CD8-positive, alpha-beta memory T cell (primary cell): Measurements from ENCODE around the gene AR. TPM values are rescaled to one million over a fixed set of nuclear protein-coding genes. Genes with fewer than 3 reads are reported as not detected.

Experiments used
- CTCF ChIA-PET: fragments of 350-600 bp; sonication (Branson Sonifier 250); formaldehyde crosslinking; loops from one replicate; lab custom pipeline; 2021; ENCODE audit warnings: antibody characterized with exemption; lab: Charles Lee
- POLR2A ChIA-PET: fragments of 350-600 bp; sonication (Branson Sonifier 250); formaldehyde crosslinking; loops from one replicate; lab custom pipeline; 2021; ENCODE audit warnings: antibody characterized with exemption; lab: Charles Lee
- DNase-seq, 5 donors: peaks; one replicate each; pipeline versions ENCODE4 v3.0.0 to v3.0.0-alpha.2; 2020 to 2022; ENCODE audit warnings: mixed read lengths in 1 of 5
- H3K27ac ChIP-seq: one replicate; pipeline ENCODE4 v1.7.0; 2013; ENCODE audit warnings: low read depth, mild to moderate bottlenecking, low read length, moderate library complexity
- H3K27me3 ChIP-seq: 2 replicates; pipeline ENCODE4 v1.7.0; 2013; ENCODE audit warnings: low read length, mild to moderate bottlenecking; ENCODE audit not compliant: insufficient read depth, poor library complexity, severe bottlenecking
- H3K36me3 ChIP-seq: 2 replicates; pipeline ENCODE4 v1.7.0; 2013; ENCODE audit warnings: mild to moderate bottlenecking, low read length, moderate library complexity; ENCODE audit not compliant: insufficient read depth
- H3K4me1 ChIP-seq: 2 replicates; pipeline ENCODE4 v1.7.0; 2013; ENCODE audit warnings: mild to moderate bottlenecking, low read length, moderate library complexity; ENCODE audit not compliant: insufficient read depth
- H3K4me3 ChIP-seq: 2 replicates; pipeline ENCODE4 v1.7.0; 2013; ENCODE audit warnings: mild to moderate bottlenecking, low read length
- H3K9me3 ChIP-seq: 2 replicates; pipeline ENCODE4 v1.7.0; 2013; ENCODE audit warnings: mild to moderate bottlenecking, low read length
- H3K27ac Mint-ChIP-seq, 8 donors: one replicate each; pipeline ENCODE4 v1.8.0; 2020 to 2021; ENCODE audit warnings: mixed read lengths in 8 of 8, mild to moderate bottlenecking in 6 of 8, inconsistent platforms in 3 of 8, moderate library complexity in 3 of 8
- H3K27me3 Mint-ChIP-seq, 2 donors: one replicate each; pipeline ENCODE4 v1.8.0; 2020 to 2021; ENCODE audit warnings: mixed read lengths in 2 of 2, mild to moderate bottlenecking in 1 of 2, moderate library complexity in 1 of 2
- H3K36me3 Mint-ChIP-seq, 3 donors: one replicate each; pipeline ENCODE4 v1.8.0; 2020 to 2021; ENCODE audit warnings: mixed read lengths in 3 of 3, inconsistent platforms in 1 of 3, mild to moderate bottlenecking in 1 of 3
- H3K4me1 Mint-ChIP-seq, 3 donors: one replicate each; pipeline ENCODE4 v1.8.0; 2020 to 2021; ENCODE audit warnings: mixed read lengths in 3 of 3, inconsistent platforms in 1 of 3, mild to moderate bottlenecking in 1 of 3
- H3K4me3 Mint-ChIP-seq, 7 donors: one replicate each; pipeline ENCODE4 v1.8.0; 2020 to 2021; ENCODE audit warnings: mixed read lengths in 7 of 7, mild to moderate bottlenecking in 6 of 7, moderate library complexity in 4 of 7, inconsistent platforms in 2 of 7
- H3K9me3 Mint-ChIP-seq, 5 donors: one replicate each; pipeline ENCODE4 v1.8.0; 2020 to 2022; ENCODE audit warnings: mixed read lengths in 5 of 5, mild to moderate bottlenecking in 3 of 5, moderate library complexity in 2 of 5, inconsistent platforms in 1 of 5
- polyA plus RNA-seq: library from polyadenylated mRNA; unstranded; fragments of 300-500 nt; fragmentation: Illumina TruSeq; gene quantifications from one replicate; pipeline ENCODE4 v1.2.3, GENCODE V29; 2021
- total RNA-seq, 2 experiments: library from RNA; stranded (reverse); gene quantifications; one replicate each; pipeline ENCODE4 v1.2.3, GENCODE V29; 2021

AR gene, protein sequence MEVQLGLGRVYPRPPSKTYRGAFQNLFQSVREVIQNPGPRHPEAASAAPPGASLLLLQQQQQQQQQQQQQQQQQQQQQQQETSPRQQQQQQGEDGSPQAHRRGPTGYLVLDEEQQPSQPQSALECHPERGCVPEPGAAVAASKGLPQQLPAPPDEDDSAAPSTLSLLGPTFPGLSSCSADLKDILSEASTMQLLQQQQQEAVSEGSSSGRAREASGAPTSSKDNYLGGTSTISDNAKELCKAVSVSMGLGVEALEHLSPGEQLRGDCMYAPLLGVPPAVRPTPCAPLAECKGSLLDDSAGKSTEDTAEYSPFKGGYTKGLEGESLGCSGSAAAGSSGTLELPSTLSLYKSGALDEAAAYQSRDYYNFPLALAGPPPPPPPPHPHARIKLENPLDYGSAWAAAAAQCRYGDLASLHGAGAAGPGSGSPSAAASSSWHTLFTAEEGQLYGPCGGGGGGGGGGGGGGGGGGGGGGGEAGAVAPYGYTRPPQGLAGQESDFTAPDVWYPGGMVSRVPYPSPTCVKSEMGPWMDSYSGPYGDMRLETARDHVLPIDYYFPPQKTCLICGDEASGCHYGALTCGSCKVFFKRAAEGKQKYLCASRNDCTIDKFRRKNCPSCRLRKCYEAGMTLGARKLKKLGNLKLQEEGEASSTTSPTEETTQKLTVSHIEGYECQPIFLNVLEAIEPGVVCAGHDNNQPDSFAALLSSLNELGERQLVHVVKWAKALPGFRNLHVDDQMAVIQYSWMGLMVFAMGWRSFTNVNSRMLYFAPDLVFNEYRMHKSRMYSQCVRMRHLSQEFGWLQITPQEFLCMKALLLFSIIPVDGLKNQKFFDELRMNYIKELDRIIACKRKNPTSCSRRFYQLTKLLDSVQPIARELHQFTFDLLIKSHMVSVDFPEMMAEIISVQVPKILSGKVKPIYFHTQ
- total RNA-seq (not detected), polyA plus RNA-seq (not detected)

DNA sequence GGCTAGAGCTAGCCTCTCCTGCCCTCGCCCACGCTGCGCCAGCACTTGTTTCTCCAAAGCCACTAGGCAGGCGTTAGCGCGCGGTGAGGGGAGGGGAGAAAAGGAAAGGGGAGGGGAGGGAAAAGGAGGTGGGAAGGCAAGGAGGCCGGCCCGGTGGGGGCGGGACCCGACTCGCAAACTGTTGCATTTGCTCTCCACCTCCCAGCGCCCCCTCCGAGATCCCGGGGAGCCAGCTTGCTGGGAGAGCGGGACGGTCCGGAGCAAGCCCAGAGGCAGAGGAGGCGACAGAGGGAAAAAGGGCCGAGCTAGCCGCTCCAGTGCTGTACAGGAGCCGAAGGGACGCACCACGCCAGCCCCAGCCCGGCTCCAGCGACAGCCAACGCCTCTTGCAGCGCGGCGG, at the start of gene AR:
AR (plus strand) TSS at position 204 of the 400 bp plus-strand sequence. CDS start 1,126 bp downstream, outside the sequence.
- Mint-ChIP-seq H3K27ac (peak within 1 kb of the TSS in 1 of 8 donors; percentile 26), H3K36me3 (no peaks in the 10 kb centered on the region), H3K27me3 (peaks cover 19 to 25% of the 10 kb centered on the region in 2 donors), H3K4me1 (no peaks in the 10 kb centered on the region), H3K9me3 (peaks cover 0 to 5% (median 0%) of the 10 kb centered on the region in 5 donors), H3K4me3 (peak within 1 kb of the TSS in 3 of 7 donors; percentile 23 to 52 (median 29))
- no peaks in the 10 kb centered on the region for H3K9me3 ChIP-seq
- DNase-seq = no peak
- H3K4me3 ChIP-seq = no peak within 1 kb of the TSS
- no peaks in the 10 kb centered on the region for H3K36me3 ChIP-seq
- ChIA-PET POLR2A (no interaction called here), CTCF (no interaction called here)
- H3K4me1 ChIP-seq = no peaks in the 10 kb centered on the region
- no peaks in the 10 kb centered on the region for H3K27me3 ChIP-seq
- no peak within 1 kb of the TSS for H3K27ac ChIP-seq

- H3K27me3 Mint-ChIP-seq = no peaks in the 10 kb centered on the region
- no peak overlapping the region for H3K27ac Mint-ChIP-seq
- POLR2A ChIA-PET = no interaction called here
- no peak overlapping the region for H3K4me3 Mint-ChIP-seq
- CTCF ChIA-PET = no interaction called here
- Histone ChIP-seq H3K36me3 (no peaks in the 10 kb centered on the region), H3K9me3 (no peaks in the 10 kb centered on the region), H3K27me3 (no peaks in the 10 kb centered on the region), H3K4me1 (no peaks in the 10 kb centered on the region), H3K4me3 (no peak overlapping the region), H3K27ac (no peak overlapping the region)
- no peaks in the 10 kb centered on the region for H3K36me3 Mint-ChIP-seq
- no peak for DNase-seq
- no peaks in the 10 kb centered on the region for H3K9me3 Mint-ChIP-seq
- H3K4me1 Mint-ChIP-seq = no peaks in the 10 kb centered on the region
Measured at GRCh38 chrX:67500617-67501016, 43.2 kb upstream of the AR start.

- H3K4me1 Mint-ChIP-seq = no peaks in the 10 kb centered on the region
- H3K27ac ChIP-seq = no peak overlapping the region
- no peaks in the 10 kb centered on the region for H3K9me3 ChIP-seq
- POLR2A ChIA-PET = no interaction called here
- no peak overlapping the region for H3K4me3 Mint-ChIP-seq
- H3K27me3 ChIP-seq = no peaks in the 10 kb centered on the region
- no peak for DNase-seq
- H3K4me3 ChIP-seq = no peak overlapping the region
- H3K4me1 ChIP-seq = no peaks in the 10 kb centered on the region
- no peak overlapping the region for H3K27ac Mint-ChIP-seq
- H3K27me3 Mint-ChIP-seq = no peaks in the 10 kb centered on the region
- H3K9me3 Mint-ChIP-seq = peaks cover 0 to 2% (median 0%) of the 10 kb centered on the region in 5 donors
- H3K36me3 ChIP-seq = no peaks in the 10 kb centered on the region
- CTCF ChIA-PET = no interaction called here
- H3K36me3 Mint-ChIP-seq = no peaks in the 10 kb centered on the region
Measured at GRCh38 chrX:67503004-67503403, 40.8 kb upstream of the AR start.

DNA sequence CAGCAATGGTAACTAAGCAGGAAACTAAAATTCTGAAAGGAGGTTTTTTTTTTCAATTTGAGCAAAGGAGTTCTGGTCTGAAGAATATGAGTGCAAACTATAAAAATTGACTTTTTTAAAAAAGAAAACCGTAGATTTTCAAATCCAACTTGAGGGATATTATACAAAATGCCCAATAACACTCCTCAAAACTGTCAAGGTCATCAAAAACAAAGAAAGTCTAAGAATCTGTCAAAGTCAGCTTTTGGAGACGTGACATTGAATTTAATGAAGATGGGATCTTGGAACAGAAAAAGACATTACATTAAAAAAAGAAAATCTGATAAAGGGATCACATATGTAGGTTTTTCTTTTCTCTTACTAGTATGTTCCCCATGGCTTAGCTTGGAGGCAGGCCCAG, 40.4 kb upstream of the AR start:
- no peak overlapping the region for H3K27ac Mint-ChIP-seq
- no peaks in the 10 kb centered on the region for H3K4me1 ChIP-seq
- POLR2A ChIA-PET = no interaction called here

DNA sequence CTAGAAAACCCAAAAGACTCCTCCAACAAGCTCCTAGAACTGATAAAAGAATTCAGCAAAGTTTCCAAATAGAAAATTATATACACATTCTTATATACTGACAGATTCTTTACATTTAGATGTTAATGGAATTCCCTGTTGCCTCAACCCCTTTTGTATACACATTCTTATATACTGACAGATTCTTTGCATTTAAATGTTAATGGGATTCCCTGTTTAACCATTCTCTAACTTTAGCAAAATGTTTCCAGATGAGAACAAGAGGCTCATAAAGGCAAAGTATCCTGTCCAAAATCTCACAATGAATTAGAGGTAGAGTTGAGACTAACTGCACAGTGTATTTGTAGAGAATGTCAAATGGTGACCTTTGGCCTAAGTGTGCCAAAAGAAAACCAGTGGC, 23.1 kb upstream of the AR start:
- Mint-ChIP-seq H3K9me3 (peaks cover 0 to 2% (median 0%) of the 10 kb centered on the region in 5 donors), H3K27me3 (peaks cover 0 to 4% of the 10 kb centered on the region in 2 donors), H3K4me1 (no peaks in the 10 kb centered on the region), H3K36me3 (no peaks in the 10 kb centered on the region), H3K4me3 (no peak overlapping the region), H3K27ac (no peak overlapping the region)
- H3K36me3 ChIP-seq = no peaks in the 10 kb centered on the region
- POLR2A ChIA-PET = no interaction called here
- CTCF ChIA-PET = no interaction called here
- H3K9me3 ChIP-seq = no peaks in the 10 kb centered on the region
- H3K4me3 ChIP-seq = no peak overlapping the region
- DNase-seq = no peak
- no peak overlapping the region for H3K27ac ChIP-seq
- no peaks in the 10 kb centered on the region for H3K4me1 ChIP-seq
- H3K27me3 ChIP-seq = no peaks in the 10 kb centered on the region

More for the DNA sequence above, 40.4 kb upstream of the AR start:
- H3K4me3 Mint-ChIP-seq = no peak overlapping the region
- no peaks in the 10 kb centered on the region for H3K36me3 Mint-ChIP-seq
- no peaks in the 10 kb centered on the region for H3K27me3 ChIP-seq
- CTCF ChIA-PET = no interaction called here
- H3K4me1 Mint-ChIP-seq = no peaks in the 10 kb centered on the region
- H3K9me3 Mint-ChIP-seq = peaks cover 0 to 2% (median 0%) of the 10 kb centered on the region in 5 donors
- H3K36me3 ChIP-seq = no peaks in the 10 kb centered on the region
- no peak for DNase-seq
- H3K27ac ChIP-seq = no peak overlapping the region
- no peaks in the 10 kb centered on the region for H3K9me3 ChIP-seq
- H3K4me3 ChIP-seq = no peak overlapping the region
- H3K27me3 Mint-ChIP-seq = no peaks in the 10 kb centered on the region

GRCh38 chrX:67523002-67523681, 20.7 kb upstream of the AR start:
- Histone ChIP-seq H3K4me1 (no peaks in the 10 kb centered on the region), H3K27ac (no peak overlapping the region), H3K36me3 (no peaks in the 10 kb centered on the region), H3K9me3 (no peaks in the 10 kb centered on the region), H3K4me3 (no peak overlapping the region), H3K27me3 (no peaks in the 10 kb centered on the region)
- no peak overlapping the region for H3K27ac Mint-ChIP-seq
- no peaks in the 10 kb centered on the region for H3K36me3 Mint-ChIP-seq
- no peak overlapping the region for H3K4me3 Mint-ChIP-seq
- H3K27me3 Mint-ChIP-seq = peaks cover 0 to 4% of the 10 kb centered on the region in 2 donors
- H3K9me3 Mint-ChIP-seq = no peaks in the 10 kb centered on the region
- CTCF ChIA-PET = no interaction called here
- H3K4me1 Mint-ChIP-seq = no peaks in the 10 kb centered on the region
- POLR2A ChIA-PET = no interaction called here
- DNase-seq = no peak

DNA sequence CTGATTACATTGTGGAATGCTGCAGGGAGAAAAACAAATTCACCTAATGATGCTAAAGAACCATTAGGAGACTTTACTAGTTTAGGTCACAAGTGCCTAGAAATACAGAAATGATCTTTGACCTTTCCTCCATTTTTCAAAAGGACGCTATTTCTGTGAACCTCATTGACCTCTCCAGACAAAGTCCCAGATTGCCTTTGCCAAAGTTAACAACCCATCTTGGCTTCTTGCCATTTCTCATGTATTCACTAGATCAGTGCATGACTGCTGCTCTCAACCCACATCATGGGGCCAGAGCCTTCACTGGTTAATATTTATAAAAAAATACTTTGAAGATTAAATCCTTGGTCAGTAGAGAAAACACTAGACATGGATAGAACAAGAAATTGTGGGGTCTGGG, 19.9 kb upstream of the AR start:
- no peak overlapping the region for H3K4me3 ChIP-seq

More for the DNA sequence above, 19.9 kb upstream of the AR start:
- Mint-ChIP-seq H3K4me1 (no peaks in the 10 kb centered on the region), H3K4me3 (no peak overlapping the region), H3K27ac (no peak overlapping the region), H3K36me3 (no peaks in the 10 kb centered on the region), H3K9me3 (no peaks in the 10 kb centered on the region), H3K27me3 (peaks cover 0 to 4% of the 10 kb centered on the region in 2 donors)
- H3K9me3 ChIP-seq = no peaks in the 10 kb centered on the region
- CTCF ChIA-PET = no interaction called here
- no peaks in the 10 kb centered on the region for H3K4me1 ChIP-seq
- no peaks in the 10 kb centered on the region for H3K36me3 ChIP-seq
- no peak for DNase-seq
- H3K27ac ChIP-seq = no peak overlapping the region
- H3K27me3 ChIP-seq = no peaks in the 10 kb centered on the region
- POLR2A ChIA-PET = no interaction called here
